Measurements from ENCODE around the gene ARID3A. TPM values are rescaled to one million over a fixed set of nuclear protein-coding genes. Genes with fewer than 3 reads are reported as not detected.

Gene ARID3A
- total RNA-seq: 12.7 and 15.1 TPM in 2 replicates

GRCh38 chr19:925526-926322, at the start of gene ARID3A:
Gene ARID3A (plus strand): TSS chr19:926035. CDS start chr19:929529, 3,494 bp downstream.

GRCh38 chr19:892894-893689, 32.7 kb upstream of the ARID3A start, which contains the start of the genes MED16 and RNU6-9:
Gene MED16 (minus strand): TSS chr19:893187. CDS start chr19:891131, 2,056 bp downstream.
Gene RNU6-9 (plus strand): TSS chr19:893484.

GRCh38 chr19:913080-913748, 12.6 kb upstream of the ARID3A start, which contains the start of gene R3HDM4:
Gene R3HDM4 (minus strand): TSS chr19:913219. CDS start chr19:913157, 62 bp downstream.

GRCh38 chr19:917323-918151, 8.3 kb upstream of the ARID3A start, which contains the start of gene KISS1R:
Gene KISS1R (plus strand): TSS chr19:917333. CDS start chr19:917503, 170 bp downstream.

GRCh38 chr19:984165-984967, 58.5 kb downstream of the ARID3A start, which contains the start of gene WDR18:
Gene WDR18 (plus strand): TSS chr19:984345. CDS start chr19:984354, 9 bp downstream.

GRCh38 chr19:1000095-1000494, 74.3 kb downstream of the ARID3A start, which contains the start of gene GRIN3B:
Gene GRIN3B (plus strand): TSS chr19:1000419. CDS start chr19:1000438, 19 bp downstream.

GRCh38 chr19:1020868-1021425, 95.1 kb downstream of the ARID3A start, which contains the start of gene TMEM259:
Gene TMEM259 (minus strand): TSS chr19:1021123. CDS start chr19:1020996, 127 bp downstream.

Other genes with a start within 250 kb of the ARID3A start
- gene FSTL3, start 249.6 kb upstream of the ARID3A start, total RNA-seq: 52.0 and 68.5 TPM in 2 replicates
- gene PRSS57, start 230.6 kb upstream of the ARID3A start, total RNA-seq: not detected in 2 replicates
- gene PALM, start 217.1 kb upstream of the ARID3A start, total RNA-seq: 3.8 and 13.8 TPM in 2 replicates
- 0.19 and 0.85 TPM in 2 replicates for gene MISP, start 174.9 kb upstream of the ARID3A start, total RNA-seq
- 56.9 and 163 TPM in 2 replicates for gene PTBP1, start 128.6 kb upstream of the ARID3A start, total RNA-seq
- gene PLPPR3, start 104.1 kb upstream of the ARID3A start, total RNA-seq: 0.56 TPM in 1 of 2 replicates, not detected in the other
- not detected in 2 replicates for gene AZU1, start 98.2 kb upstream of the ARID3A start, total RNA-seq
- gene PRTN3, start 85.0 kb upstream of the ARID3A start, total RNA-seq: not detected in 2 replicates
- gene ELANE, start 73.7 kb upstream of the ARID3A start, total RNA-seq: not detected in 2 replicates
- gene CFD, start 66.4 kb upstream of the ARID3A start, total RNA-seq: 0.38 and 4.5 TPM in 2 replicates
- gene MED16, start 32.8 kb upstream of the ARID3A start, total RNA-seq: 19.2 and 21.3 TPM in 2 replicates
- not detected in 2 replicates for gene RNU6-9, start 32.6 kb upstream of the ARID3A start, total RNA-seq
- gene R3HDM4, start 12.8 kb upstream of the ARID3A start, total RNA-seq: 18.3 and 18.4 TPM in 2 replicates
- 0.28 TPM in 1 of 2 replicates, not detected in the other for gene KISS1R, start 8.7 kb upstream of the ARID3A start, total RNA-seq
- 36.1 and 64.8 TPM in 2 replicates for gene WDR18, start 58.3 kb downstream of the ARID3A start, total RNA-seq
- gene GRIN3B, start 74.4 kb downstream of the ARID3A start, total RNA-seq: under 0.01 TPM in 2 replicates
- 65.7 and 95.7 TPM in 2 replicates for gene TMEM259, start 95.1 kb downstream of the ARID3A start, total RNA-seq
- not detected in 2 replicates for gene RNU6-2, start 95.5 kb downstream of the ARID3A start, total RNA-seq
- gene CNN2, start 100.6 kb downstream of the ARID3A start, total RNA-seq: 141 and 167 TPM in 2 replicates
- 5.0 and 5.9 TPM in 2 replicates for gene ABCA7, start 114.1 kb downstream of the ARID3A start, total RNA-seq
- gene ARHGAP45, start 141.1 kb downstream of the ARID3A start, total RNA-seq: 1.7 and 2.0 TPM in 2 replicates
- gene POLR2E, start 169.3 kb downstream of the ARID3A start, total RNA-seq: 42.8 and 90.5 TPM in 2 replicates
- 187 and 281 TPM in 2 replicates for gene GPX4, start 178.0 kb downstream of the ARID3A start, total RNA-seq
- gene SBNO2, start 248.2 kb downstream of the ARID3A start, total RNA-seq: 34.1 and 40.3 TPM in 2 replicates

Measured in regular cardiac myocyte (primary cell).